NK-92 (cell line): Measurements from ENCODE around the gene SCAP.

ENCODE experiments used
- DNase-seq: peaks from one replicate; lab custom pipeline; 2025; ENCODE audit not compliant: unreplicated experiment; lab: John Stamatoyannopoulos, UW

Gene SCAP

GRCh38 chr3:47366833-47367232 lies 108.9 kb downstream of the SCAP start:
- no peak for DNase-seq

DNA sequence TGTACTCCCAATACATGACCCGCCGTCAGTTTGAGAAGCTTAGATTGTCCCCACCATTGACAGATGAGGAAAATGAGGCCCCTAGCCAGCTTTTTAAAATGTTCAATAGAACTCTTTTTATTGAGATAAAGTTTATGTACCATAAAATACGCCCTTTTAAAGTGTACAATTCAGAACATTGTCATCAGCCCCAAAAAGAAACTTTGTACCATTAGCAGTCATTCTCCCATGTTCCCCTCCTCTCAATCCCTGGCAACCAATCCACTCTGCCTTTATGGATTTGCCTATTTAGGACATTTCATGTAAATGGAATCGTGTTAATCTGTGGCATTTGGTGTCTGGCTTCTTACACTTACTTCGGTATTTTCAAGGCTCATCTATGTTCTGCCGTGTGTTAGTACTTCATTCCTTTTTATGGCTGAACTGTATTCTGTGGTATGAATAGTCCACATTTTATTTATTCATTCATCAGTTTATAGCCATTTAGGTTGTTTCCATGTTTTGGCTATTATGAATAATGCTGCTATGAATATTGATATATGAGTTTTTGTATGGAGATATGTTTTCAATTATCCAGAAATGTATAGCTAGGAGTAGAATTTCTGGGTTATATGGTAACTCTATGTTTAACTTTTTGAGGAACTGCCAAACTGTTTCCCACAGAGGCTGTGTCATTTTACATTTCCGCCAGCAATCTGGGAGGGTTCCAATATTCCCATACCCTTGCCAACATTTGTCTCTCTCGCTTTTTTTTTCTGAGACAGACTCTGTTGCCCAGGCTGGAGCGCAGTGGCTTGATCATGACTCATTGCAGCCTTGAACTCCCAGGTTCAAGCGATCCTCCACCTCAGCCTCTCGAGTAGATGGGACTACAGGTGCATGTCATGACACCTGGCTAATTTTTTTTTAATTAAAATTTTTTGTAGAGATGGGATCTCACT lies 110.3 kb downstream of the SCAP start:
- DNase-seq: no peak
